Effector memory CD8-positive, alpha-beta T cell (primary cell): Measurements from ENCODE around the gene C1QTNF1.

Experiments used
- ATAC-seq: fragments of 150-1000 bp; cut with Tn5 transposase; replicated peaks from 2 replicates; pipeline ENCODE4 v1.10.0; 2021; ENCODE audit warnings: mild to moderate bottlenecking, moderate library complexity
- DNase-seq, 3 experiments: peaks; one replicate each; pipeline ENCODE4 v3.0.0; 2021
- H3K27ac Mint-ChIP-seq, 2 donors: one replicate each; pipeline ENCODE4 v1.8.0; 2022; ENCODE audit warnings: mild to moderate bottlenecking in 2 of 2, mixed read lengths in 2 of 2, moderate library complexity in 2 of 2
- H3K27me3 Mint-ChIP-seq, 2 donors: one replicate each; pipeline ENCODE4 v1.8.0; 2022; ENCODE audit warnings: mixed read lengths in 2 of 2
- H3K36me3 Mint-ChIP-seq: one replicate; pipeline ENCODE4 v1.8.0; 2022; ENCODE audit warnings: mild to moderate bottlenecking, moderate library complexity, mixed read lengths; ENCODE audit not compliant: insufficient read depth
- H3K4me1 Mint-ChIP-seq, 2 donors: one replicate each; pipeline ENCODE4 v1.8.0; 2022; ENCODE audit warnings: low read depth in 2 of 2, mixed read lengths in 2 of 2
- H3K4me3 Mint-ChIP-seq, 2 donors: one replicate each; pipeline ENCODE4 v1.8.0; 2022; ENCODE audit warnings: mild to moderate bottlenecking in 2 of 2, mixed read lengths in 2 of 2, moderate library complexity in 2 of 2
- H3K9me3 Mint-ChIP-seq, 2 donors: one replicate each; pipeline ENCODE4 v1.8.0; 2022; ENCODE audit warnings: mixed read lengths in 2 of 2

The C1QTNF1 gene

GRCh38 chr17:79006046-79006445, 17.9 kb upstream of the C1QTNF1 start:
- Mint-ChIP-seq H3K9me3 (no peaks in the 10 kb centered on the region), H3K36me3 (peaks cover 33% of the 10 kb centered on the region), H3K4me3 (peak overlapping the region; percentile 43 to 89), H3K27me3 (no peaks in the 10 kb centered on the region), H3K4me1 (peaks cover 53 to 61% of the 10 kb centered on the region in 2 donors), H3K27ac (peak overlapping the region in 1 of 2 donors; percentile 41)
- ATAC-seq, result no peak
- no peak for DNase-seq

GRCh38 chr17:79006794-79007503, 17.0 kb upstream of the C1QTNF1 start:
- no peaks in the 10 kb centered on the region for H3K27me3 Mint-ChIP-seq
- H3K9me3 Mint-ChIP-seq, result no peaks in the 10 kb centered on the region
- H3K36me3 Mint-ChIP-seq, result peaks cover 30% of the 10 kb centered on the region
- DNase-seq (no peak), ATAC-seq (no peak)
- peaks cover 46 to 55% of the 10 kb centered on the region in 2 donors for H3K4me1 Mint-ChIP-seq
- H3K4me3 Mint-ChIP-seq, result peak overlapping the region; percentile 89 to 96
- H3K27ac Mint-ChIP-seq, result peak overlapping the region; percentile 64 to 98

- Mint-ChIP-seq H3K36me3 (peaks cover 27% of the 10 kb centered on the region), H3K9me3 (no peaks in the 10 kb centered on the region), H3K27ac (peak overlapping the region; percentile 98 to 99), H3K27me3 (peaks cover under 1 to 2% of the 10 kb centered on the region in 2 donors), H3K4me3 (peak overlapping the region; percentile 89 to 96), H3K4me1 (peaks cover 40 to 47% of the 10 kb centered on the region in 2 donors)
- DNase-seq (no peak), ATAC-seq (no peak)
Measured at GRCh38 chr17:79007504-79008381, 16.2 kb upstream of the C1QTNF1 start.

GRCh38 chr17:79008666-79009387, 15.1 kb upstream of the C1QTNF1 start:
- no peaks in the 10 kb centered on the region for H3K9me3 Mint-ChIP-seq
- peaks cover 7 to 8% of the 10 kb centered on the region in 2 donors for H3K27me3 Mint-ChIP-seq
- peak overlapping the region; percentile 89 to 96 for H3K4me3 Mint-ChIP-seq
- peaks cover 36 to 41% of the 10 kb centered on the region in 2 donors for H3K4me1 Mint-ChIP-seq
- peak overlapping the region; percentile 98 to 99 for H3K27ac Mint-ChIP-seq
- H3K36me3 Mint-ChIP-seq, result peaks cover 27% of the 10 kb centered on the region
- ATAC-seq (no peak), DNase-seq (no peak)

GRCh38 chr17:79009397-79010303, 14.3 kb upstream of the C1QTNF1 start, which contains the start of gene CANT1:
Gene CANT1, minus strand, starts transcription at chr17:79009764. Its CDS starts 12,142 bp downstream, at chr17:78997622.
- Mint-ChIP-seq H3K9me3 (no peaks in the 10 kb centered on the region), H3K4me3 (peak within 1 kb of the TSS; percentile 89 to 96)
- ATAC-seq, result peak; percentile 94

GRCh38 chr17:79010304-79010646, 13.7 kb upstream of the C1QTNF1 start:
- peak overlapping the region; percentile 98 to 99 for H3K27ac Mint-ChIP-seq
- peaks cover 36 to 39% of the 10 kb centered on the region in 2 donors for H3K4me1 Mint-ChIP-seq
- ATAC-seq (no peak), DNase-seq (no peak)
- peaks cover 27% of the 10 kb centered on the region for H3K36me3 Mint-ChIP-seq
- H3K27me3 Mint-ChIP-seq, result peaks cover 8 to 12% of the 10 kb centered on the region in 2 donors
- H3K9me3 Mint-ChIP-seq, result no peaks in the 10 kb centered on the region
- H3K4me3 Mint-ChIP-seq, result peak overlapping the region; percentile 89 to 96

More at GRCh38 chr17:79009397-79010303, 14.3 kb upstream of the C1QTNF1 start, which contains the start of gene CANT1:
- Mint-ChIP-seq H3K36me3 (peaks cover 27% of the 10 kb centered on the region), H3K27ac (peak within 1 kb of the TSS; percentile 98 to 99), H3K27me3 (peaks cover 8 to 12% of the 10 kb centered on the region in 2 donors), H3K4me1 (peaks cover 36 to 41% of the 10 kb centered on the region in 2 donors)
- DNase-seq, result peak; percentile 75 to 84 (median 80)

GRCh38 chr17:79011451-79012147, 12.4 kb upstream of the C1QTNF1 start:
- Mint-ChIP-seq H3K4me1 (peaks cover 28 to 29% of the 10 kb centered on the region in 2 donors), H3K9me3 (no peaks in the 10 kb centered on the region), H3K27ac (no peak overlapping the region), H3K27me3 (peaks cover 10 to 13% of the 10 kb centered on the region in 2 donors), H3K36me3 (peaks cover 27% of the 10 kb centered on the region), H3K4me3 (peak overlapping the region; percentile 89 to 96)
- DNase-seq, result no peak
- no peak for ATAC-seq

- Mint-ChIP-seq H3K4me3 (no peak overlapping the region), H3K27ac (no peak overlapping the region), H3K36me3 (peaks cover 24% of the 10 kb centered on the region), H3K4me1 (peaks cover 18 to 19% of the 10 kb centered on the region in 2 donors), H3K9me3 (no peaks in the 10 kb centered on the region), H3K27me3 (peaks cover 18 to 22% of the 10 kb centered on the region in 2 donors)
- DNase-seq (no peak), ATAC-seq (no peak)
Measured at GRCh38 chr17:79012563-79013134, 11.3 kb upstream of the C1QTNF1 start.

- DNase-seq (no peak), ATAC-seq (no peak)
- Mint-ChIP-seq H3K27ac (no peak overlapping the region), H3K4me3 (no peak overlapping the region), H3K4me1 (peaks cover 4 to 5% of the 10 kb centered on the region in 2 donors), H3K27me3 (peaks cover 30 to 31% of the 10 kb centered on the region in 2 donors), H3K36me3 (peaks cover 12% of the 10 kb centered on the region), H3K9me3 (no peaks in the 10 kb centered on the region)
Measured at GRCh38 chr17:79014158-79014758, 9.7 kb upstream of the C1QTNF1 start.

GRCh38 chr17:79017546-79018369, 6.2 kb upstream of the C1QTNF1 start:
- DNase-seq, result no peak
- no peak overlapping the region for H3K4me3 Mint-ChIP-seq
- peaks cover 0 to under 1% of the 10 kb centered on the region in 2 donors for H3K4me1 Mint-ChIP-seq
- no peak overlapping the region for H3K27ac Mint-ChIP-seq
- ATAC-seq, result no peak
- H3K27me3 Mint-ChIP-seq, result peaks cover 31 to 36% of the 10 kb centered on the region in 2 donors
- H3K9me3 Mint-ChIP-seq, result no peaks in the 10 kb centered on the region
- peaks cover 3% of the 10 kb centered on the region for H3K36me3 Mint-ChIP-seq

- Mint-ChIP-seq H3K4me3 (no peak overlapping the region), H3K27ac (no peak overlapping the region), H3K4me1 (peaks cover 0 to 2% of the 10 kb centered on the region in 2 donors), H3K27me3 (peaks cover 25 to 30% of the 10 kb centered on the region in 2 donors), H3K36me3 (peaks cover 3% of the 10 kb centered on the region), H3K9me3 (no peaks in the 10 kb centered on the region)
- no peak for DNase-seq
- ATAC-seq, result no peak
Measured at GRCh38 chr17:79018370-79018695, 5.6 kb upstream of the C1QTNF1 start.
